Endothelial cell of umbilical vein (primary cell): Measurements from ENCODE around the gene PRMT2. TPM values are rescaled to one million over a fixed set of nuclear protein-coding genes. Genes with fewer than 3 reads are reported as not detected.
"Not testable (repeated sequence)": the region's sequence is repeated elsewhere in the genome, so short reads cannot be mapped to it uniquely, and the experiment has no call there.

Source experiments
- BruUV-seq: library from RNA; stranded (reverse); fragments of 400-500 nt; replicated peaks from 2 replicates; lab custom pipeline; 2021; lab: Mats Ljungman, UMichigan
- CTCF ChIA-PET: fragments of 300-600, 350-600 bp; sonication (Branson Sonifier 250); formaldehyde crosslinking; loops from one replicate; lab custom pipeline; 2021; ENCODE audit warnings: antibody characterized with exemption, inconsistent platforms; lab: Charles Lee
- POLR2A ChIA-PET: fragments of 300-600, 350-600 bp; sonication (Branson Sonifier 250); formaldehyde crosslinking; loops from one replicate; lab custom pipeline; 2021; ENCODE audit warnings: antibody characterized with exemption, inconsistent platforms; lab: Charles Lee
- DNase-seq: peaks from one replicate; pipeline ENCODE4 v3.0.0-alpha.2; 2011; ENCODE audit warnings: low read depth, low spot score
- FAIRE-seq: peaks from 2 replicates; lab custom pipeline; 2011; peaks lifted over from hg19 to GRCh38; lab: Jason Lieb, UNC
- H2AFZ ChIP-seq: 2 replicates; pipeline ENCODE4 v1.6.0; 2012; ENCODE audit warnings: low read depth, low read length, control low read depth, inconsistent platforms
- H3K27ac ChIP-seq: 2 replicates; pipeline ENCODE4 v1.5.1; 2011; ENCODE audit warnings: low read depth, mild to moderate bottlenecking, control low read depth, low read length, moderate library complexity; ENCODE audit not compliant: insufficient read depth
- H3K27me3 ChIP-seq, 2 experiments: 2 replicates each; pipeline versions ENCODE4 v1.6.0 to v1.6.1; 2011; ENCODE audit warnings: low read length in 2 of 2, mixed read lengths in 1 of 2; ENCODE audit not compliant: control insufficient read depth in 2 of 2, insufficient read depth in 2 of 2
- H3K36me3 ChIP-seq, 2 experiments: 2 replicates in 1 of 2; 3 replicates in 1 of 2; pipeline ENCODE4 v1.5.1; 2011; ENCODE audit warnings: low read length in 2 of 2, mild to moderate bottlenecking in 1 of 2, moderate library complexity in 1 of 2; ENCODE audit not compliant: control insufficient read depth in 2 of 2, insufficient read depth in 2 of 2; ENCODE audit errors: extremely low read depth in 1 of 2
- H3K4me1 ChIP-seq: 3 replicates; pipeline ENCODE4 v1.5.1; 2011; ENCODE audit warnings: mild to moderate bottlenecking, low read length; ENCODE audit not compliant: control insufficient read depth, insufficient read depth; ENCODE audit errors: extremely low read depth
- H3K4me2 ChIP-seq: 2 replicates; pipeline ENCODE4 v1.6.1; 2011; ENCODE audit warnings: low read length, control low read depth, mixed read lengths; ENCODE audit not compliant: insufficient read depth
- H3K4me3 ChIP-seq, 3 experiments: fragments of 200-600 bp in 1 of 3; sonication (generic), shearing (Covaris generic) in 1 of 3; replicated peaks in 1 of 3; 2 replicates each; pipeline ENCODE4 v1.5.1; 2011 to 2016; ENCODE audit warnings: control low read depth in 3 of 3, low read length in 3 of 3, mild to moderate bottlenecking in 2 of 3, inconsistent platforms in 1 of 3, low read depth in 1 of 3, moderate library complexity in 1 of 3; ENCODE audit not compliant: insufficient read depth in 1 of 3
- H3K79me2 ChIP-seq: 2 replicates; pipeline ENCODE4 v1.6.0; 2012; ENCODE audit warnings: low read length, inconsistent platforms; ENCODE audit not compliant: control insufficient read depth, insufficient read depth
- H3K9ac ChIP-seq: replicated peaks from 2 replicates; pipeline ENCODE3; 2011; ENCODE audit warnings: low read length, control low read depth; ENCODE audit not compliant: insufficient read depth; ENCODE audit errors: extremely low read depth
- H3K9me1 ChIP-seq: replicated peaks from 3 replicates; pipeline ENCODE4 v1.6.0; 2011; ENCODE audit warnings: mild to moderate bottlenecking, low read length; ENCODE audit not compliant: control insufficient read depth, insufficient read depth; ENCODE audit errors: extremely low read depth
- H3K9me3 ChIP-seq: replicated peaks from 2 replicates; pipeline ENCODE4 v1.5.1; 2012; ENCODE audit warnings: low read length, inconsistent platforms; ENCODE audit not compliant: control insufficient read depth, insufficient read depth
- H4K20me1 ChIP-seq: replicated peaks from 2 replicates; pipeline ENCODE3; 2011; ENCODE audit warnings: mild to moderate bottlenecking, low read length; ENCODE audit not compliant: control insufficient read depth, insufficient read depth; ENCODE audit errors: extremely low read depth
- dilution Hi-C: fragments of 300-500 bp; cut with MboI; formaldehyde crosslinking; loops from one replicate; pipeline ENCODE4 v1.15.0; 2019; ENCODE audit warnings: low sequenced_read_pairs; ENCODE audit not compliant: extremely low pct_ligation_motif_present
- intact Hi-C: fragments of 100-400 bp; cut with micrococcal nuclease; formaldehyde crosslinking; loops from one replicate; pipeline ENCODE4 v1.10.0; 2022
- polyA plus RNA-seq, 4 experiments: library from polyadenylated mRNA; depleted of rRNA in 3 of 4; stranded (reverse) in 3 of 4; unstranded in 1 of 4; fragments of >200 nt; gene quantifications; 2 replicates each; pipeline versions ENCODE4 v1.2.1 to v1.2.3, GENCODE V29; 2011 to 2012; ENCODE audit warnings: missing spikeins in 1 of 4
- total RNA-seq: library from RNA; stranded (reverse); gene quantifications from 2 replicates; pipeline ENCODE4 v1.2.3, GENCODE V29; 2021

Gene PRMT2
- total and polyA plus RNA-seq, 2 donors (not counting 3 experiments of a cell fraction or from before 2014, with no cell fraction given) = 125 to 193 TPM

DNA sequence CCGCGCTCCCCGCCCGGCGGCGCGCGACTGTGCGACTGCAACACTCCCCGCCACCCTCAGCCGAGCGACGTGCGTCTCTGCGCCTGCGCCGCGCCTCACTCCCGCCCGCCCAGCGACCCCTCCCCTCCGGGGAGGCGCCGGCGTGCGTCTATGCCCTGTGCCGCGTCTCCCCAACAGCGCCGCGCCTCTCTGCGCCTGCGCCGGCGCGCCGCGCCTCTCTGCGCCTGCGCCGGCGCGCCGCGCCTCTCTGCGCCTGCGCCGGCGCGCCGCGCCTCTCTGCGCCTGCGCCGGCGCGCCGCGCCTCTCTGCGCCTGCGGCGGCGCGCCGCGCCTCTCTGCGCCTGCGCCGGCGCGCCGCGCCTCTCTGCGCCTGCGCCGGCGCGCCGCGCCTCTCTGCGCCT, 63.2 kb downstream of the PRMT2 start:
- H2AFZ ChIP-seq, H3K4me2 ChIP-seq, dilution Hi-C loops, H3K36me3 ChIP-seq, H3K9me3 ChIP-seq, H4K20me1 ChIP-seq, H3K9ac ChIP-seq, H3K4me1 ChIP-seq, CTCF ChIA-PET, H3K4me3 ChIP-seq, BruUV-seq, H3K9me1 ChIP-seq, POLR2A ChIA-PET, DNase-seq, H3K27ac ChIP-seq, H3K79me2 ChIP-seq, intact Hi-C loops, H3K27me3 ChIP-seq, FAIRE-seq: not testable (repeated sequence)

DNA sequence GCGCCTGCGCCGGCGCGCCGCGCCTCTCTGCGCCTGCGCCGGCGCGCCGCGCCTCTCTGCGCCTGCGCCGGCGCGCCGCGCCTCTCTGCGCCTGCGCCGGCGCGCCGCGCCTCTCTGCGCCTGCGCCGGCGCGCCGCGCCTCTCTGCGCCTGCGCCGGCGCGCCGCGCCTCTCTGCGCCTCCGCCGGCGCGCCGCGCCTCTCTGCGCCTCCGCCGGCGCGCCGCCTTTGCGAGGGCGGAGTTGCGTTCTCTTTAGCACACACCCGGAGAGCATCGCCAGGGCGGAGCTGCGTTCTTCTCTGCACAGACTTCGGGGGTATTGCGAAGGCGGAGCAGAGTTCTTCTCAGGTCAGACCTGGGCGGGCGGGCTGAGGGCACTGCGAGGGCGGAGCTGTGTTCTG, 63.6 kb downstream of the PRMT2 start:
- H3K4me1 ChIP-seq, H3K27me3 ChIP-seq, H3K9me3 ChIP-seq, BruUV-seq, H3K4me2 ChIP-seq, intact Hi-C loops, H4K20me1 ChIP-seq, H3K9me1 ChIP-seq, FAIRE-seq, dilution Hi-C loops, DNase-seq, H3K27ac ChIP-seq, H3K4me3 ChIP-seq, H3K36me3 ChIP-seq, H3K79me2 ChIP-seq, CTCF ChIA-PET, H3K9ac ChIP-seq, H2AFZ ChIP-seq, POLR2A ChIA-PET: not testable (repeated sequence)

Other genes starting within 250 kb of the PRMT2 start
- 57.6 and 62.1 TPM in 2 replicates for gene DIP2A, start 176.8 kb upstream of the PRMT2 start, total RNA-seq
- gene DIP2A, start 176.8 kb upstream of the PRMT2 start, polyA plus RNA-seq = 32.6 and 34.5 TPM in 2 replicates
- gene S100B, start 30.6 kb upstream of the PRMT2 start, total RNA-seq = not detected in 2 replicates
- gene S100B, start 30.6 kb upstream of the PRMT2 start, polyA plus RNA-seq = not detected in 2 replicates